HepG2 (cell line): ENCODE data around the gene CRAT. TPM values are rescaled to one million over a fixed set of nuclear protein-coding genes. Genes with fewer than 3 reads are reported as not detected.

ENCODE experiments used
- ATAC-seq: fragments of 200-7000 bp; cut with Tn5 transposase; 3 replicates; pipeline ENCODE4 v1.9.1; 2020; ENCODE audit warnings: mild to moderate bottlenecking, moderate library complexity
- BruUV-seq: library from RNA; stranded (reverse); fragments of 400-500 nt; replicated peaks from 2 replicates; lab custom pipeline; 2021; lab: Mats Ljungman, UMichigan
- CTCF ChIA-PET: fragments of 300-600 bp; formaldehyde crosslinking; extraction: SDS; loops from one replicate; lab custom pipeline; 2021; ENCODE audit warnings: low total read pairs, inconsistent platforms, low intra/inter-chr PET ratio; lab: Yijun Ruan, JAX
- POLR2A ChIA-PET: fragments of 350-600 bp; sonication (Branson Sonifier 250); formaldehyde crosslinking; loops from one replicate; lab custom pipeline; 2020; ENCODE audit warnings: antibody characterized with exemption, inconsistent platforms; lab: Yijun Ruan, JAX
- DNase-seq: peaks from one replicate; pipeline ENCODE4 v3.0.0-alpha.2; 2015; ENCODE audit warnings: low spot score
- FAIRE-seq: peaks from 3 replicates; lab custom pipeline; 2011; peaks lifted over from hg19 to GRCh38; lab: Jason Lieb, UNC
- H2AFZ ChIP-seq: one replicate; pipeline ENCODE4 v1.6.1; 2011; ENCODE audit warnings: low read length, inconsistent platforms
- H3K27ac ChIP-seq: fragments of 300-600 bp; 3 replicates; pipeline ENCODE4 v1.8.0; 2011; ENCODE audit warnings: mixed run types, mild to moderate bottlenecking, mixed read lengths, low read length, inconsistent platforms; ENCODE audit not compliant: insufficient read depth; ENCODE audit errors: extremely low read length
- H3K27me3 ChIP-seq, 2 experiments: fragments of 200-600 bp in 1 of 2; 2 replicates in 1 of 2; 3 replicates in 1 of 2; pipeline versions ENCODE4 v1.6.0 to v1.8.0; 2011; ENCODE audit warnings: low read length in 2 of 2, mild to moderate bottlenecking in 2 of 2, moderate library complexity in 2 of 2, inconsistent platforms in 1 of 2; ENCODE audit not compliant: insufficient read depth in 2 of 2, control insufficient read depth in 1 of 2
- H3K36me3 ChIP-seq, 2 experiments: fragments of 200-600 bp in 1 of 2; replicated peaks in 1 of 2; 2 replicates in 1 of 2; 3 replicates in 1 of 2; pipeline versions ENCODE4 v1.5.1 to v1.8.0; 2011; ENCODE audit warnings: low read length in 2 of 2, inconsistent platforms in 1 of 2; ENCODE audit not compliant: insufficient read depth in 2 of 2, control insufficient read depth in 1 of 2
- H3K4me1 ChIP-seq: 2 replicates; pipeline ENCODE4 v1.5.1; 2012; ENCODE audit warnings: low read length, inconsistent platforms; ENCODE audit not compliant: insufficient read depth
- H3K4me2 ChIP-seq: 2 replicates; pipeline ENCODE4 v1.6.0; 2011; ENCODE audit warnings: low read depth, low read length, inconsistent platforms
- H3K4me3 ChIP-seq, 3 experiments: fragments of 200-600 bp in 1 of 3; sonication (generic), shearing (Covaris generic) in 1 of 3; replicated peaks in 1 of 3; 2 replicates each; pipeline ENCODE4 v1.5.1; 2011 to 2016; ENCODE audit warnings: low read length in 3 of 3, inconsistent platforms in 2 of 3, low read depth in 2 of 3, mild to moderate bottlenecking in 2 of 3, control low read depth in 1 of 3, mixed read lengths in 1 of 3; ENCODE audit not compliant: insufficient read depth in 1 of 3
- H3K79me2 ChIP-seq: one replicate; pipeline ENCODE4 v1.6.1; 2011; ENCODE audit warnings: low read length, inconsistent platforms; ENCODE audit not compliant: insufficient read depth
- H3K9ac ChIP-seq: 2 replicates; pipeline ENCODE4 v1.6.0; 2011; ENCODE audit warnings: mild to moderate bottlenecking, low read depth, low read length, inconsistent platforms; ENCODE audit not compliant: insufficient read depth
- H3K9me3 ChIP-seq: 2 replicates; pipeline ENCODE4 v1.5.1; 2012; ENCODE audit warnings: mild to moderate bottlenecking, low read length
- H4K20me1 ChIP-seq: 2 replicates; pipeline ENCODE4 v1.6.0; 2011; ENCODE audit warnings: inconsistent platforms, mild to moderate bottlenecking, low read length, moderate library complexity; ENCODE audit not compliant: insufficient read depth
- AKAP8 ChIP-seq: sonication (generic); formaldehyde crosslinking; IDR thresholded peaks from 2 replicates; pipeline ENCODE4 v1.5.1; 2020; ENCODE audit warnings: mild to moderate bottlenecking, missing genetic modification reagents
- HIC2 ChIP-seq: sonication (generic); formaldehyde crosslinking; IDR thresholded peaks from 2 replicates; pipeline ENCODE4 v1.9.0; 2022; ENCODE audit warnings: low read depth, missing genetic modification reagents
- IRF9 ChIP-seq: sonication (generic); formaldehyde crosslinking; IDR thresholded peaks from 2 replicates; pipeline ENCODE4 v1.8.0; 2022; ENCODE audit warnings: missing genetic modification reagents, mild to moderate bottlenecking, borderline replicate concordance
- RFX5 ChIP-seq: IDR thresholded peaks from 2 replicates; pipeline ENCODE4 v1.6.1; 2011; ENCODE audit warnings: low read depth, low read length, improper control_type of control experiment
- RXRA ChIP-seq: sonication (generic); formaldehyde crosslinking; IDR thresholded peaks from 2 replicates; pipeline ENCODE4 v1.5.1; 2020; ENCODE audit warnings: missing genetic modification reagents
- SAP130 ChIP-seq: IDR thresholded peaks from 2 replicates; pipeline ENCODE4 v1.6.1; 2016; ENCODE audit warnings: low read depth
- TOPORS ChIP-seq: sonication (generic); formaldehyde crosslinking; IDR thresholded peaks from 2 replicates; pipeline ENCODE4 v1.8.0; 2023; ENCODE audit warnings: mild to moderate bottlenecking, missing genetic modification reagents
- YEATS4 ChIP-seq: sonication (generic); formaldehyde crosslinking; IDR thresholded peaks from 2 replicates; pipeline ENCODE4 v1.4.0; 2020; ENCODE audit warnings: missing genetic modification reagents, borderline replicate concordance
- YY1 ChIP-seq: IDR thresholded peaks from 2 replicates; pipeline ENCODE4 v1.6.1; 2011; ENCODE audit warnings: low read length, low read depth, moderate library complexity, mild to moderate bottlenecking; ENCODE audit not compliant: insufficient read depth, insufficient replicate concordance
- ZNF546 ChIP-seq: sonication (generic); formaldehyde crosslinking; conservative IDR thresholded peaks from 2 replicates; pipeline ENCODE4 v1.8.1; 2023; ENCODE audit warnings: mild to moderate bottlenecking, missing genetic modification reagents
- WGBS: methylation state at CpG from one replicate; pipeline ENCODE4 v1.1.6; 2017; ENCODE audit warnings: low lambda C conversion rate; 5-methylcytosine and 5-hydroxymethylcytosine counted together
- in situ Hi-C: cut with HindIII; loops from 2 replicates; pipeline ENCODE4 v1.10.0; 2017; ENCODE audit warnings: low pct_unique_long_range_greater_than_20kb; ENCODE audit not compliant: extremely low pct_ligation_motif_present
- intact Hi-C: fragments of 100-400 bp; cut with micrococcal nuclease; formaldehyde crosslinking; loops from one replicate; pipeline ENCODE4 v1.10.0; 2022; ENCODE audit not compliant: unreplicated experiment
- polyA plus RNA-seq, 8 experiments: library from polyadenylated mRNA; depleted of rRNA in 3 of 8; stranded (reverse) in 7 of 8; unstranded in 1 of 8; fragments of >200 nt; fragmentation: Illumina TruSeq in 4 of 8; extraction: Trizol in 4 of 8; gene quantifications; 2 replicates each; pipeline versions ENCODE4 v1.2.1 to v1.2.3, GENCODE V29; 2011 to 2016; ENCODE audit warnings: low read depth in 4 of 8, missing spikeins in 1 of 8, mixed read lengths in 1 of 8; ENCODE audit not compliant: insufficient read depth in 1 of 8
- total RNA-seq, 5 experiments: library from RNA; depleted of rRNA; stranded (reverse); fragments of >200 nt; fragmentation: Illumina TruSeq; extraction: Trizol; gene quantifications; 2 replicates each; pipeline ENCODE4 v1.2.3, GENCODE V29; 2016; ENCODE audit warnings: low read depth in 1 of 5
- TF ChIP-seq, protein P1 (sequence below): sonication (generic); formaldehyde crosslinking; IDR thresholded peaks from 2 replicates; pipeline ENCODE4 v1.5.0; 2020; ENCODE audit warnings: mild to moderate bottlenecking, missing genetic modification reagents, moderate library complexity
- TF ChIP-seq, protein P2 (sequence below): sonication (generic); formaldehyde crosslinking; IDR thresholded peaks from 2 replicates; pipeline ENCODE4 v1.4.0; 2020; ENCODE audit warnings: missing genetic modification reagents

Gene CRAT
- total and polyA plus RNA-seq, 2 of the 13 experiments (the other 11 are each of a cell fraction or from before 2014, with no cell fraction given) = 26.1 to 26.6 TPM

GRCh38 chr9:129131300-129132145 lies 20.9 kb upstream of the CRAT start:
- POLR2A ChIA-PET = interaction anchor here (1.0 to 1.3 kb wide), 6 partner anchors 9 to 51 kb away, joined by 3 to 7 read pairs (median 4); partner anchors contain the start of genes CRAT, DOLPP1 and PTPA
- H3K27ac ChIP-seq = no peak overlapping the region
- TF ChIP-seq AKAP8 (CRISPR knock-in tag) = no peak
- TF ChIP-seq YY1 = no peak
- TF ChIP-seq, protein P1, sequence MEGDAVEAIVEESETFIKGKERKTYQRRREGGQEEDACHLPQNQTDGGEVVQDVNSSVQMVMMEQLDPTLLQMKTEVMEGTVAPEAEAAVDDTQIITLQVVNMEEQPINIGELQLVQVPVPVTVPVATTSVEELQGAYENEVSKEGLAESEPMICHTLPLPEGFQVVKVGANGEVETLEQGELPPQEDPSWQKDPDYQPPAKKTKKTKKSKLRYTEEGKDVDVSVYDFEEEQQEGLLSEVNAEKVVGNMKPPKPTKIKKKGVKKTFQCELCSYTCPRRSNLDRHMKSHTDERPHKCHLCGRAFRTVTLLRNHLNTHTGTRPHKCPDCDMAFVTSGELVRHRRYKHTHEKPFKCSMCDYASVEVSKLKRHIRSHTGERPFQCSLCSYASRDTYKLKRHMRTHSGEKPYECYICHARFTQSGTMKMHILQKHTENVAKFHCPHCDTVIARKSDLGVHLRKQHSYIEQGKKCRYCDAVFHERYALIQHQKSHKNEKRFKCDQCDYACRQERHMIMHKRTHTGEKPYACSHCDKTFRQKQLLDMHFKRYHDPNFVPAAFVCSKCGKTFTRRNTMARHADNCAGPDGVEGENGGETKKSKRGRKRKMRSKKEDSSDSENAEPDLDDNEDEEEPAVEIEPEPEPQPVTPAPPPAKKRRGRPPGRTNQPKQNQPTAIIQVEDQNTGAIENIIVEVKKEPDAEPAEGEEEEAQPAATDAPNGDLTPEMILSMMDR (CRISPR knock-in tag) = peak; percentile 93
- TF ChIP-seq TOPORS = no peak
- 0 out of 2 replicates have a peak, but pooled peaks have one; percentile 20 for TF ChIP-seq RXRA (CRISPR knock-in tag)
- TF ChIP-seq RFX5 = no peak
- TF ChIP-seq IRF9 (CRISPR knock-in tag) = 0 out of 2 replicates have a peak, but pooled peaks have one; percentile 58
- TF ChIP-seq ZNF546 (CRISPR knock-in tag) = no peak
- TF ChIP-seq SAP130 (CRISPR knock-in tag) = peak; percentile 28; the same call in 1 of the 2 replicates
- TF ChIP-seq YEATS4 (CRISPR knock-in tag) = no peak
- no peak for TF ChIP-seq HIC2 (CRISPR knock-in tag)
- TF ChIP-seq, protein P2, sequence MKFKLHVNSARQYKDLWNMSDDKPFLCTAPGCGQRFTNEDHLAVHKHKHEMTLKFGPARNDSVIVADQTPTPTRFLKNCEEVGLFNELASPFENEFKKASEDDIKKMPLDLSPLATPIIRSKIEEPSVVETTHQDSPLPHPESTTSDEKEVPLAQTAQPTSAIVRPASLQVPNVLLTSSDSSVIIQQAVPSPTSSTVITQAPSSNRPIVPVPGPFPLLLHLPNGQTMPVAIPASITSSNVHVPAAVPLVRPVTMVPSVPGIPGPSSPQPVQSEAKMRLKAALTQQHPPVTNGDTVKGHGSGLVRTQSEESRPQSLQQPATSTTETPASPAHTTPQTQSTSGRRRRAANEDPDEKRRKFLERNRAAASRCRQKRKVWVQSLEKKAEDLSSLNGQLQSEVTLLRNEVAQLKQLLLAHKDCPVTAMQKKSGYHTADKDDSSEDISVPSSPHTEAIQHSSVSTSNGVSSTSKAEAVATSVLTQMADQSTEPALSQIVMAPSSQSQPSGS (CRISPR knock-in tag) = no peak

More at GRCh38 chr9:129131300-129132145, 20.9 kb upstream of the CRAT start:
- FAIRE-seq = peak; percentile 64
- Histone ChIP-seq H3K4me3 (no peak overlapping the region), H3K4me1 (no peaks in the 10 kb centered on the region), H4K20me1 (no peaks in the 10 kb centered on the region), H3K36me3 (peaks cover 19 to 75% of the 10 kb centered on the region in 2 experiments), H2AFZ (no peak overlapping the region), H3K27me3 (no peaks in the 10 kb centered on the region), H3K9me3 (no peaks in the 10 kb centered on the region), H3K9ac (no peak overlapping the region), H3K79me2 (no peaks in the 10 kb centered on the region), H3K4me2 (no peak overlapping the region)
- CTCF ChIA-PET = interaction anchor here (0.8 to 1.3 kb wide), 3 partner anchors 480 to 493 kb away, joined by 3 to 4 read pairs (median 3); no protein-coding TSS in a partner anchor
- intact Hi-C loops = no loop called here
- no TSS peak for BruUV-seq
- ATAC-seq = peak; percentile 94
- 65% methylated on average over 13 of the region's 13 CpGs for WGBS
- DNase-seq = peak; percentile 43
- in situ Hi-C loops = no loop called here
